IMR-90 (cell line): ENCODE results near the gene TAF4.

Experiments
- BHLHE40 ChIP-seq: fragments of 150-350 bp; IDR thresholded peaks from 2 replicates; pipeline ENCODE4 v1.6.1; 2016; ENCODE audit warnings: mild to moderate bottlenecking, low read depth, low read length
- CEBPB ChIP-seq: IDR thresholded peaks from 2 replicates; pipeline ENCODE4 v1.6.1; 2012; ENCODE audit warnings: low read depth, low read length, improper control_type of control experiment
- CHD1 ChIP-seq: IDR thresholded peaks from 2 replicates; pipeline ENCODE4 v1.6.1; 2012; ENCODE audit warnings: low read depth, low read length, improper control_type of control experiment
- CTCF ChIP-seq: conservative IDR thresholded peaks from 2 replicates; pipeline ENCODE4 v1.5.1; 2012; ENCODE audit warnings: mild to moderate bottlenecking, low read depth, low read length, improper control_type of control experiment
- FOS ChIP-seq: fragments of 150-350 bp; IDR thresholded peaks from 2 replicates; pipeline ENCODE4 v1.6.1; 2016; ENCODE audit warnings: low read depth, low read length
- MAFK ChIP-seq: IDR thresholded peaks from 2 replicates; pipeline ENCODE4 v1.6.1; 2012; ENCODE audit warnings: low read depth, low read length, improper control_type of control experiment
- MAZ ChIP-seq: IDR thresholded peaks from 2 replicates; pipeline ENCODE4 v1.6.1; 2012; ENCODE audit warnings: low read depth, mild to moderate bottlenecking, low read length, improper control_type of control experiment, moderate library complexity, borderline replicate concordance
- MXI1 ChIP-seq: IDR thresholded peaks from 2 replicates; pipeline ENCODE4 v1.6.1; 2012; ENCODE audit warnings: low read depth, mild to moderate bottlenecking, low read length, moderate library complexity, borderline replicate concordance
- POLR2A ChIP-seq: IDR thresholded peaks from 2 replicates; pipeline ENCODE4 v1.6.1; 2012; ENCODE audit warnings: mild to moderate bottlenecking, low read depth, low read length
- RAD21 ChIP-seq: IDR thresholded peaks from 2 replicates; pipeline ENCODE4 v1.6.1; 2012; ENCODE audit warnings: low read length, improper control_type of control experiment
- RCOR1 ChIP-seq: IDR thresholded peaks from 2 replicates; pipeline ENCODE4 v1.6.1; 2012; ENCODE audit warnings: mild to moderate bottlenecking, low read length, improper control_type of control experiment; ENCODE audit not compliant: insufficient replicate concordance
- RFX5 ChIP-seq: IDR thresholded peaks from 2 replicates; pipeline ENCODE4 v1.8.0; 2012; ENCODE audit warnings: low read depth, mild to moderate bottlenecking, low read length, moderate library complexity
- SMC3 ChIP-seq: fragments of 150-350 bp; IDR thresholded peaks from 2 replicates; pipeline ENCODE4 v1.6.1; 2016; ENCODE audit warnings: low read depth, mild to moderate bottlenecking, antibody characterized with exemption, low read length, moderate library complexity
- USF2 ChIP-seq: fragments of 150-350 bp; IDR thresholded peaks from 2 replicates; pipeline ENCODE4 v1.6.1; 2017; ENCODE audit warnings: mild to moderate bottlenecking, antibody characterized with exemption, low read length, low read depth

GRCh38 chr20:62009322-62009721, 56.4 kb downstream of the TAF4 start:
- TF ChIP-seq POLR2A = no peak
- TF ChIP-seq CTCF = no peak
- TF ChIP-seq RCOR1 = no peak
- TF ChIP-seq FOS = no peak
- no peak for TF ChIP-seq SMC3
- no peak for TF ChIP-seq RAD21
- TF ChIP-seq CHD1 = no peak
- TF ChIP-seq CEBPB = no peak
- no peak for TF ChIP-seq MAZ
- no peak for TF ChIP-seq RFX5
- TF ChIP-seq MAFK = no peak
- no peak for TF ChIP-seq MXI1
- TF ChIP-seq USF2 = no peak
- no peak for TF ChIP-seq BHLHE40
